Mucosa of descending colon (tissue), 3 donors: ENCODE data around the gene CYP19A1. TPM values are rescaled to one million over a fixed set of nuclear protein-coding genes. Genes with fewer than 3 reads are reported as not detected.
"Not testable (repeated sequence)": the region's sequence is repeated elsewhere in the genome, so short reads cannot be mapped to it uniquely, and the experiment has no call there.

ENCODE experiments used
- ATAC-seq: fragments of 200-7000 bp; cut with Tn5 transposase; one replicate; pipeline ENCODE4 v1.9.1; 2020; ENCODE audit warnings: mild to moderate bottlenecking, moderate library complexity
- DNase-seq, 3 donors: peaks; one replicate each; pipeline ENCODE4 v3.0.0-alpha.2; 2020
- H3K36me3 ChIP-seq: fragments of 200-600 bp; one replicate; pipeline ENCODE4 v1.8.0; 2021; ENCODE audit warnings: low read depth, mild to moderate bottlenecking
- H3K4me1 ChIP-seq: fragments of 200-600 bp; one replicate; pipeline ENCODE4 v1.8.0; 2021; ENCODE audit warnings: low read depth, mild to moderate bottlenecking
- H3K4me3 ChIP-seq: fragments of 200-600 bp; one replicate; pipeline ENCODE4 v1.8.0; 2021; ENCODE audit warnings: mild to moderate bottlenecking
- H3K9me3 ChIP-seq: fragments of 200-600 bp; one replicate; pipeline ENCODE4 v1.8.0; 2021; ENCODE audit warnings: mild to moderate bottlenecking
- CTCF ChIP-seq: fragments of 200-600 bp; IDR thresholded peaks from one replicate; pipeline ENCODE4 v1.8.0; 2022; ENCODE audit warnings: antibody characterized with exemption, mild to moderate bottlenecking
- intact Hi-C, 2 donors: fragments of 100-400 bp; cut with DNase I in 1 of 2; cut with micrococcal nuclease in 1 of 2; formaldehyde crosslinking; loops; one replicate each; pipeline versions ENCODE4 v1.11.0 to v1.11.1; 2022; cut with DNase I, micrococcal nuclease
- total RNA-seq, 3 donors: library from RNA; stranded (reverse); fragmentation: NEBNext Ultra II Directional in 2 of 3; extraction: Animal tissue kit (Norgen Biotek cat#: 25700) in 2 of 3; gene quantifications; one replicate each; pipeline versions ENCODE4 v1.2.1 to v1.2.4, GENCODE V29; 2021 to 2023
- donor health status: DM: no; HTN: no; CAD: no; lungs with moderate emphysema.
- donor health status: DM: no; HTN: no; CAD: no.
- donor health status: DM: no; HTN: yes; CAD: no.

CYP19A1 gene
- total RNA-seq, 3 donors from 2014 or later, result 0.06 to 0.63 (median 0.23) TPM

DNA sequence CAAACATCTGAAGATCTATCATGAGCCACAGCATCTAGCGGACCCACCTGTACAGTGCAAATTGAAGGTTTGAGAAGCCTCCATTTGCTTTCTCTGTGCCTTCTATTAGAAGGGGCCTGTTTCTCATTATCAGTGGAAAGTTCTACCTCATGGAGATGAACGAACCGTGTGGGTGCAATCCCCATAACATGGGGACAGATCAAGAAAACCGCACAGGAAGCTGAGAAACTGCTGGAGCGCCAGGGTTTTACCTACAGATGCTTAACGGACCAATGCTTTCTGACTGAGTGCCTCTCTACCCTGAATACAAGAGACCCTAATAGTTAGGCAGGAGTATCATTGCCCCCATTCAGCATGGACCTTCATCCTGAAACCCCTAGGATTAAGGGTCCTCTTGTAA, 53.5 kb downstream of the CYP19A1 start:
- Histone ChIP-seq H3K4me3 (no peak overlapping the region), H3K36me3 (no peaks in the 10 kb centered on the region), H3K9me3 (no peaks in the 10 kb centered on the region), H3K4me1 (peaks cover 10% of the 10 kb centered on the region)
- intact Hi-C loops, result loop anchor here in 1 of 2 donors (5.0 kb wide), 1 partner anchor 97 kb away; no protein-coding TSS in a partner anchor
- no peak for DNase-seq
- TF ChIP-seq CTCF, result no peak
- ATAC-seq, result no peak

DNA sequence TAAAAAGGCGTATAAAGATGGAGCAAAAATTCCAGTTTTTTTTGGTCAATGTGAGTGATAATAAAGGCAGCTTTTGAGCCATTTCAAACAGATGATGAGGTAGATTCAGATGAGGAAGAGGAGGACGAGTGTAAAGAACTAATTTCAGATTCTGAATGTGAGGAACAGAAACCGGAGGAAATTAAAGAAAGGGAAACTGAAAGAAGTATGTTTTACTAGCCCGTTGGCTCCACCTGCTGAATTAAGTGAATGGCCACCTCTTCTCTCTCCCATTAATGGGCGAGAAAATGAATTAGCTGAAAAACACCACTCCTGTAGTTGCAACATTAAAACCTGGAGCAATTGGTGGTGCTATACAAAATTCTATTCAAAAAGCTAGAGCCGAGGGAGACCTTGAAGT, 55.4 kb downstream of the CYP19A1 start:
- Histone ChIP-seq H3K4me1 (peaks cover 5% of the 10 kb centered on the region), H3K4me3 (no peak overlapping the region), H3K9me3 (no peaks in the 10 kb centered on the region), H3K36me3 (no peaks in the 10 kb centered on the region)
- ATAC-seq (no peak), DNase-seq (no peak)
- TF ChIP-seq CTCF, result no peak
- intact Hi-C loops, result loop anchor here in 1 of 2 donors (5.0 kb wide), 1 partner anchor 99 kb away; no protein-coding TSS in a partner anchor

DNA sequence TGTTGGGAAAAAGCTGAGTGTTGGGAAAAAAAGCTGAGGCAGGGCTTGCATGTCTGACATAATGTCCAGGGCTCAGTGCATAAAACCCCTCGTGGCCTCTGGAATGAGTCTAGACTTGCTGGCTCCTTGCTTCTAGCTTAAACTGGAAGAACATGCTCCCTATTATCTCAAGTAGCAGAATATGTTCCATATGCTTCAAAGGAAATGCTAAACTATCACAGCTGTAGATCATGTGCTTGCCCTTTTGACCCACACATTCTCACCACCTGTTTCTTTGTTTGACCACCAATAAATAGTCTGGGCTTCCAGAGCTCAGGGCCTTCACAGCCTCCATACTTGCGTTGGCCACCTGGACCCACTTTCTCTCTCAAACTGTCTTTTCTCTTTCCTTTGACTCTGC, 56.2 kb downstream of the CYP19A1 start:
- intact Hi-C loops, result loop anchor here in 1 of 2 donors (5.0 kb wide), 1 partner anchor 100 kb away; no protein-coding TSS in a partner anchor
- ATAC-seq, H3K4me1 ChIP-seq, H3K4me3 ChIP-seq, H3K9me3 ChIP-seq, H3K36me3 ChIP-seq: not testable (repeated sequence)
- peak in 1 of 3 donors; percentile 24 for DNase-seq

- H3K4me3 ChIP-seq, result no peak overlapping the region
- intact Hi-C loops, result loop anchor here (2.0 to 5.0 kb wide), 2 partner anchors 99 to 101 kb away; no protein-coding TSS in a partner anchor
- H3K4me1 ChIP-seq, result peaks cover 5% of the 10 kb centered on the region
- DNase-seq, result peak; percentile 57 to 85 (median 74)
- no peaks in the 10 kb centered on the region for H3K36me3 ChIP-seq
- no peaks in the 10 kb centered on the region for H3K9me3 ChIP-seq
- ATAC-seq, result peak; percentile 93
- TF ChIP-seq CTCF, result peak; percentile 59
Observed at GRCh38 chr15:51281368-51281967, 56.9 kb downstream of the CYP19A1 start.

DNA sequence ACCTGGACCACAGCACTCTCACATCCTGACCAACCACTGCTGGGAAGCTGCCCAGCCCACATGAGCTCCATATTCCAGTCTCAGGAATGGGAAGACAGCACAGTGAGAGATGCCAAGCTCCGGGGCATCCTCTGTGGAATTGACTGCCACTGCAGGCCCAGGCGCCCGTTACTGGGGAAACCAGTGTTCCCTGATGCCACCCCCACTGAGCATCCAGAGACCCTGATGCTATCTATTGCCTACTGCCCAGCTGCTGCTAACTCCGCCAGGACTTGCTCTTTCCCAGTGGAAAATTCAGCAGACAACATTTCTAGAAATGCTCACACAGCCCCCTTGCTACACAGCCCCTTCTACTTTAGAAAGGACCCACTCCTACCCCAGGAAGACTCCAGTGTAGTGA, 57.6 kb downstream of the CYP19A1 start:
- ATAC-seq (no peak), DNase-seq (no peak)
- Histone ChIP-seq H3K4me3 (no peak overlapping the region), H3K9me3 (no peaks in the 10 kb centered on the region), H3K4me1 (peaks cover 5% of the 10 kb centered on the region), H3K36me3 (no peaks in the 10 kb centered on the region)
- intact Hi-C loops, result loop anchor here (2.0 to 5.0 kb wide), 2 partner anchors 100 to 101 kb away; no protein-coding TSS in a partner anchor
- TF ChIP-seq CTCF, result no peak

- Histone ChIP-seq H3K36me3 (no peaks in the 10 kb centered on the region), H3K4me1 (peaks cover 5% of the 10 kb centered on the region), H3K4me3 (no peak overlapping the region), H3K9me3 (no peaks in the 10 kb centered on the region)
- no peak for DNase-seq
- intact Hi-C loops, result no loop called here
- ATAC-seq, result no peak
- TF ChIP-seq CTCF, result no peak
Observed at GRCh38 chr15:51279391-51279790, 59.0 kb downstream of the CYP19A1 start.
